B cell (primary cell): Measurements from ENCODE around the gene ANKS1B.

ENCODE experiments used
- CTCF ChIP-seq: fragments of 200-600 bp; IDR thresholded peaks from one replicate; pipeline ENCODE4 v1.8.0; 2022; ENCODE audit warnings: antibody characterized with exemption, mild to moderate bottlenecking
- EZH2 ChIP-seq: IDR thresholded peaks from 2 replicates; pipeline ENCODE4 v1.6.1; 2012; ENCODE audit warnings: borderline replicate concordance, low read depth, mild to moderate bottlenecking, moderate library complexity, low read length; ENCODE audit not compliant: insufficient read depth, poor library complexity, severe bottlenecking

- TF ChIP-seq CTCF = no peak
- no peak for TF ChIP-seq EZH2
Measured at GRCh38 chr12:98807187-98807586, 1177.5 kb downstream of the ANKS1B start.
